ENCODE data around the gene GAD1. TPM values are rescaled to one million over a fixed set of nuclear protein-coding genes. Genes with fewer than 3 reads are reported as not detected.

The GAD1 gene
- total and polyA plus RNA-seq, 2 donors (not counting 3 experiments of a cell fraction or from before 2014, with no cell fraction given), result 0.60 to 0.62 TPM

DNA sequence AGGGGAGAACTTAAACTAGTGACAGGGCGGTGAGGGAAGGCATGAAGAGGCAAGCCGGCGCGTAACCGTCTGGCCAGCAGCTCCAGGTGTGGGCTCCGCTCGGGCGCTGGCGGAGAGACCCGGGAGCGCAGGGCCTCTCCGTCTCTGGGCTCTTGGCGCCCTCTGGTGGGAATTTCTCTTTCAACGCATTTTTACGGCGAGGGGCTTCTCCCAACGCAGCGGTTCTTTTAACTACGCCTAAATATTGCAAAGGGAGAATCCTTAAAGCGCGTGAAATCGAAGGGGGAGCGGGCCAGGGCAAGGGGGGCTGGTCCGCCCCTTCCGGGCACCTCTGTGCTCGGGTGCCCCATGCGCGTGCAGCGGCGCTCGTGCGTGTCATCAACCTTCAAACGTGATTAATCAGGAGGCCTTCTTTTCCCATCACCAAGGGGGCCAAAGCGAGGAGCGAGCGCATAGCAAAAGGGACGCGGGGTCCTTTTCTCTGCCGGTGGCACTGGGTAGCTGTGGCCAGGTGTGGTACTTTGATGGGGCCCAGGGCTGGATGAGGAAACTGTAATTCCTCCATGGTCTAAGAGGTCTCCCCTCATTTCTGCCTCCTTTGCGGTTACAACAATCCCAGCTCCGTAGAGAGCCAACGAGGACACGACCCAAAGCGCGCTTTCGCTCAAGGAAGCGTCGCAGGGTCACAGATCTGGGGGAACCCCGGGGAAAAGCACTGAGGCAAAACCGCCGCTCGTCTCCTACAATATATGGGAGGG, 762 bp upstream of the GAD1 start:
- Histone ChIP-seq H3K4me2 (ENCODE audit: insufficient read depth, low read length) (peak overlapping the region; percentile 77), H2AFZ (ENCODE audit: low read depth, low read length) (no peak overlapping the region), H3K27me3 (ENCODE audit: control insufficient read depth in 2 of 2, insufficient read depth in 2 of 2, low read length in 2 of 2) (peaks cover 62 to 72% of the 10 kb centered on the region in 2 experiments), H3K36me3 (ENCODE audit: control insufficient read depth in 2 of 2, extremely low read depth in 1 of 2, insufficient read depth in 2 of 2, low read length in 2 of 2) (no peaks in the 10 kb centered on the region), H3K9me3 (replicated peaks; ENCODE audit: control insufficient read depth, insufficient read depth, low read length) (no peaks in the 10 kb centered on the region), H3K4me1 (ENCODE audit: control insufficient read depth, extremely low read depth, insufficient read depth, low read length) (peaks cover 16% of the 10 kb centered on the region), H3K4me3 (replicated peaks in 1 of 3; ENCODE audit: insufficient read depth in 1 of 3, low read depth in 1 of 3, low read length in 3 of 3) (no peak overlapping the region), H3K9ac (replicated peaks; ENCODE audit: extremely low read depth, insufficient read depth, low read length) (no peak overlapping the region), H3K9me1 (replicated peaks; ENCODE audit: control insufficient read depth, extremely low read depth, insufficient read depth, low read length) (no peaks in the 10 kb centered on the region), H4K20me1 (replicated peaks; ENCODE audit: control insufficient read depth, extremely low read depth, insufficient read depth, low read length) (no peaks in the 10 kb centered on the region), H3K27ac (ENCODE audit: insufficient read depth, low read depth, low read length) (no peak overlapping the region), H3K79me2 (ENCODE audit: control insufficient read depth, insufficient read depth, low read length) (no peaks in the 10 kb centered on the region)
- ChIA-PET POLR2A (no interaction called here), CTCF (interaction anchor here (0.6 to 7.7 kb wide), 20 partner anchors 57 to 595 kb away, joined by 3 to 118 read pairs (median 7); no protein-coding TSS in a partner anchor)
- TF ChIP-seq POLR2AphosphoS5 (IDR thresholded peaks at IDR 0.05; ENCODE audit: insufficient read depth, low read depth, low read length) (no peak), POLR2A (IDR thresholded peaks at IDR 0.05; ENCODE audit: low read depth, low read length) (no peak), CTCF (IDR thresholded peaks at IDR 0.05; ENCODE audit: extremely low read depth in 1 of 2, insufficient read depth in 1 of 2, low read depth in 1 of 2, low read length in 2 of 2) (peak; percentile 72 to 82), MYC (IDR thresholded peaks at IDR 0.05; ENCODE audit: low read depth, low read length) (no peak), EZH2 (IDR thresholded peaks at IDR 0.05; ENCODE audit: borderline replicate concordance, low read depth, low read length, severe bottlenecking) (peak; percentile 8)
- TF ChIP-seq, protein P1, sequence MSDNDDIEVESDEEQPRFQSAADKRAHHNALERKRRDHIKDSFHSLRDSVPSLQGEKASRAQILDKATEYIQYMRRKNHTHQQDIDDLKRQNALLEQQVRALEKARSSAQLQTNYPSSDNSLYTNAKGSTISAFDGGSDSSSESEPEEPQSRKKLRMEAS (IDR thresholded peaks at IDR 0.05; ENCODE audit: insufficient read depth, insufficient read length), result no peak
- no TSS peak for BruUV-seq (replicated peaks)
- DNase-seq (ENCODE audit: low read depth, low spot score) (peak; percentile 31), FAIRE-seq (peak; percentile 77)
- intact Hi-C loops (cut with micrococcal nuclease), result loop anchor here (1.0 to 2.0 kb wide), 5 partner anchors 101 to 580 kb away; partner anchors contain the start of gene SP5
- dilution Hi-C loops (cut with MboI; ENCODE audit: extremely low pct_ligation_motif_present, low sequenced_read_pairs), result no loop called here
